GM19239 (cell line): Measurements from ENCODE around the gene ATP5PD.
"Not testable (repeated sequence)": the region's sequence is repeated elsewhere in the genome, so short reads cannot be mapped to it uniquely, and the experiment has no call there.

Experiments used
- DNase-seq: peaks from one replicate; pipeline ENCODE4 v3.0.0; 2011; ENCODE audit warnings: low spot score; ENCODE audit not compliant: insufficient read length
- FAIRE-seq: peaks from 2 replicates; lab custom pipeline; 2011; peaks lifted over from hg19 to GRCh38; lab: Jason Lieb, UNC

The ATP5PD gene

DNA sequence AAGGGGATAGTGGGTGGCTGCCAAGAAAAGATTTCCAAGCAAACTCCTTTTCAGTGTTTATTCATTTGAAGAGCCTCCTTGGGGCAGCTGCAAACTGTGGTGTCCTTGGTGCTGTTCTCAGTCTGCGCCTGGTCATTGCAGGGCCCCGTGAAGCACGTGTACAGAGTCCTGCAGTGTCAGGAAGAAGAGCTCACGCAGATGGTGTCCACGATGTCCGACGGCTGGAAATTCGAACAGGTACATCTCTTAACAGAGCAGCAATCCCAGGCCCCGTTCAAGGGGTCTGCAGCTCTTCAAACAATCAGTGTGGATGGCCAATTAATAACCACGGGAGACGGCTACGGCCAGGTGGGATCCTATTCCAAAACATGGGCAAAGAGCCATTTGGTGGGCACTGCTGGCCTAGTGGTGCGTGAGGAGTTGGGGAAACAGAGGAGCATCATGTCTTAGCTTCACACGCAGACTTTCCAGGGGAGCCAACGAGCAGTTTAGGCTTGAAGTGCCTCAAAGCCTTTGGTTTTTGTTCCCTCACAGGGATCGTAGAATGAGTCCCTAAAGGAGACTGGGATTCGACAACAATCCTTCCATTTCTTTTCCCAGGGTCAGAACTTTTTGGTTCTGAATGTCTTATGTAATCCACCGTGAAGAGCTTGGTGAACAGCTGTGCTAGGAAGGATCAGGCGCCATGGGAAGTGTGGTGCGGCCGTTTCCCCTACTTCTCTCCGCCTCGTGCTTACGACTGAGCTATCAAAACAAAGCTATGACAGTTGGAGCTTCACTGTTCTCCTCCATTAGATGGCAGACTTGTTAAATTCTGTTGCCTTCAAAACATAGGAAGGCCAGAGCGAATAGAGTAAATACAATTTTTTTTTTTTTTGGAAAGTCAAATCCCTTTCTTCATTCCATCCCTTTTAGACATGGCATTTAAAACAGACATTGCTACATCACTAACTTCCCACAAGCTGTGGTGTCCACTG, 12.9 kb upstream of the ATP5PD start:
- no peak for DNase-seq
- FAIRE-seq, result no peak

DNA sequence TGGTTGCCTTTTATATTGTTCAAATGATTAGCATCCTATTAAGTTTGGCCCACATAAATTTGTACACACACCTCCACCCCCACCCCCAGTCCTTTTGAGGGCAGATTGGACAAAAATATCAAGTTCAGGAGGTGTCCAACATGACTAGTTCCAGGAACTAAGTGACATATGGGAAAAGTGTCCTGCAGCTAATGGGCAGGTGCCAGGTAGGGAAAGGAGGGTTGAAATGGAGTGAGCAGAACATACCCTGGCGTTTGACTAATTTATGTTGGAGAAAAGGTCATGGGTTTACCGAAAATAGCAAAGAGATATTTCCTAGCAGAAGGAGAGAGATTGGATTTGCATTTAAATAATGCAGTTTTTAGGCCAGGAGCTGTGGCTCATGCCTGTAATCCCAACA, 5.2 kb upstream of the ATP5PD start:
- FAIRE-seq, result no peak
- DNase-seq, result no peak

GRCh38 chr17:75049706-75050105, 2.9 kb upstream of the ATP5PD start:
- FAIRE-seq (no peak), DNase-seq (no peak)

- FAIRE-seq, result no peak
- no peak for DNase-seq
Measured at GRCh38 chr17:75049057-75049456, 2.3 kb upstream of the ATP5PD start.

- FAIRE-seq, result no peak
- DNase-seq, result no peak
Measured at GRCh38 chr17:75048249-75048878, 1.6 kb upstream of the ATP5PD start.

DNA sequence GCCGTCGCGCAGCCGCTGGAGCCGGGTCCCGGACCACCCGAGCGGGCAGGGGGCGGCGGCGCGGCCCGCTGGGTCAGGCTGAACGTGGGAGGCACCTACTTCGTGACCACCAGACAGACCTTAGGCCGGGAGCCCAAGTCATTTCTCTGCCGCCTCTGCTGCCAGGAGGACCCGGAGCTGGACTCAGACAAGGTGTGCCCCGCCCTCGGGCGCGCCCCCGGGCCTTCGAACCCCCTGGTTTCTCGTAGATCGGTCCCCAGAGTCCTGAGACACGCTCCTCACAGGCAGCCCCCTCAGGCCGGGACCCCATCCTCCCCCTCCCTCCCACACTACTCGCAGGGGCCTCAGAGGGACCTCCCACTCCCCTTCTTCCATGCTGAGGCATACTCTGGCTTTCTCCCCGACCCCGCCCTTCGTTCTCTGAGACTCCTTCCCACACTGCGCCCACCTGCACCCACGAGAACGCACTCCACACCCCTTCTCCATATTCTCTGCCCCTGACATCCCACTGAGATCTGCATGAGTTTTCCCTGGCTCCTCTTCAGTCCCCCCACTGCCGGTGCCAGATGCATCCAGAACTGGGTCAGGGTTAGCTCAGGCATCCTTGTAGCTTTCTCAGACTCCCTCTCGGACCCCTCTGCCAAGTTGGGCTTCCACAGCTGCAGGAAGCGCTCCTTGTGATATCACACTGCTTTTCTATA, 779 bp upstream of the ATP5PD start:
- FAIRE-seq, result no peak
- no peak for DNase-seq

DNA sequence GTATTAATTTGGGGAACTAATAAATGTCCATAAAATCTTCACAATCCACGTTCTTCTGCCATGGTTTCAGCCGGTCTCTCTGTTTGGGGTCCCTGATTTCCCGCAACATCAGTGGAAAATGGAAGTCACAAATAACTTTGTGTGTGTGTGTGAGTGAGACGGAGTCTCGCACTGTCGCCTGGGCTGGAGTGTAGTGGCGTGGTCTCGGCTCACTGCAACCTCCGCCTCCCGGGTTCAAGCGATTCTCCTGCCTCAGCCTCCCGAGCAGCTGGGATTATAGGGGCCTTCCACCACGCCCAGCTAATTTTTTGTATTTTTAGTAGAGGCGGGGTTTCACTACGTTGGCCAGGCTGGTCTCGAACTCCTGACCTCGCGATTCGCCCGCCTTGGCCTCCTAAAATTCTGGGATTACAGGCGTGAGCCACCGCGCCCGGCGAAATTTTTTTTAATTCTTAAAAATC, 793 bp downstream of the ATP5PD start:
- FAIRE-seq, DNase-seq: not testable (repeated sequence)

DNA sequence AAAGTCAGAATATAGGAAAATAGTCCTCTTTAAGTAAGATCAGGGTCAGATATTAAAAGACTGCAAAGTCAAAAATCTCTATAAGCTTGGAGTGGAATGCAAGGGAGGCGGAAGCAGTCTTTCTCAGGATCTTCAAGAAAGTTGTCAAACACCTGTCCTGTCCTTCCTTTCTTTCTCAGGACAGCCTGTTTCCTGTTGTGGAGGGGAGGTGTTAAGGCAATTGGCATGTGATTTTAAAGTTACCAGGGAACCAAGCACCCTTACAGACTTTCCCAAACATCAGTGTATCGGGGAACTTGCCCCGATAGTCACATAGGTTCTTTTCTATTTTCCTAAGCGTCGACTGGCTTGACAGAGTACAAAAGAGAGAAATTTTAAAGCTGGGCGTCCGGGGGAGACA, 2.1 kb downstream of the ATP5PD start:
- FAIRE-seq, result no peak

DNA sequence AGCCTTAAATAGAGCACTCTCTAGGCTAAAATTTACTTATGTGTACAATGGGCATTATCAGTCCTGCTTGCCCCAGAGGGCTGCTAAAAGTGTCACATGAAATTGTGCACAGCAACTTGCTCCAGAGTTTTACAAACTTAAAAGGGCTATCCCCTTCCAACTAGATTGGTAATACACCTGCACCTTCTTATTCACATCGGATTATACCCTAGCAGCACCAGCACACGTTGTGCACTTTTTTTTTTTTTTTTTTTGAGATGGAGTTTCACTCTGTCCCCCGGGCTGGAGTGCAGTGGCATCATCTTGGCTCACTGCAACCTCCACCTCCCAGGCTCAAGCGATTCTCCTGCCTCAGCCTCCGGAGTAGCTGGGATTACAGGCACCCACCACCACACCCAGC, 3.0 kb downstream of the ATP5PD start:
- not testable (repeated sequence) for FAIRE-seq, DNase-seq

More for the DNA sequence above, 2.1 kb downstream of the ATP5PD start:
- DNase-seq, result no peak

- FAIRE-seq (no peak), DNase-seq (no peak)
Measured at GRCh38 chr17:75041656-75042280, 5.0 kb downstream of the ATP5PD start.

DNA sequence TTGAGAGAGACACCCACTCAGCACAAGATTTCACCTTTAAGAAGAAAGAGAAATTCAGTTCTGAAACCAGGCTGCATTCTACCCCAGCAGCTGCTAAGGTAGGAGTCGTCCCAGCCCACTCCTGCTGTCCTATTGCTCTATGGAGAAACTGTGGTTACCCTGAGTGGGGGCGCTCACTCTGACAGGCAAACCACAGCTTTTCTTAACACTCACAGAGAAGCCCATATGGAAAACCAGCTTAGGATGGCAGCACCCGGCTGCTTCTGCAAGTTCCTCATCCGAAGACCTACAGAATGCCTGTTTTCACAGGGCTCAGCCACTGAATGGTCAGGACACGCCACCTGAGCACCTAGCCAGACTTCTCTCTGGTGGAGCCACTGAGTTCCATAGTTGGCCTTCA, 7.5 kb downstream of the ATP5PD start:
- FAIRE-seq, result no peak

GRCh38 chr17:75036643-75037268, 10.0 kb downstream of the ATP5PD start:
- FAIRE-seq (no peak), DNase-seq (no peak)

More for the DNA sequence above, 7.5 kb downstream of the ATP5PD start:
- DNase-seq, result no peak

DNA sequence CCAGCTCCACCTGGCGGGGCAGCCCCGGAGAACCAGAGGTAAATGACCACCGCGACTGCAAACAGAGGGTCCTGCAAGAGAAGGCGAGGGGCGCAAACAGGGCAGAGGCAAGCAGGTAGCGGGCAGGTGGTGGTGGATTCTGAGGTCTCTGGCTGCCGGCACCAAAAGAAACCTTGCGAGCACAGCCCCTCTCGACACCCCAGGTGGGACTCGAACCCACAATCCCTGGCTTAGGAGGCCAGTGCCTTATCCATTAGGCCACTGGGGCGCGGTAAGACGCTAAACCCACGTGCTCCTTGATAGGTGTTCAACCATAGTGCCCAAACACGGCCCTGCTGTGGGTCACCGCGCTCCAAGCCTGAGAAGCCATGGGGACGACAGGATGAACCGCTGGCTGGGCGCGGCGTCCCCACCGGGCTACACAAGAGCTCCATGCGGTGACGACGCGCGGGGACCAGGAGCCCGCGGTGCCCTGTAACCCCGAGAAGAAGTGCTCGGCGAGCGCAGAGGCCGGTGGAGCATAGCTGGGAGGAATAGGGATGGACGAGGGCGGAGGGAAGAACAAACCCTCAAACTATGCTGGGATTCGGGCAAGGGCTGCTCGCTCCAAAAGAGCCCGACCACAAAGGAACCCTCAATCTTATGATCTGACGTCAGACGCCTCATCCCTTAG, 12.4 kb downstream of the ATP5PD start:
- FAIRE-seq, result peak; percentile 91
- DNase-seq, result peak; percentile 67

GRCh38 chr17:75033346-75034235, 13.2 kb downstream of the ATP5PD start:
- FAIRE-seq (peak; percentile 83), DNase-seq (peak; percentile 48)

- FAIRE-seq, result no peak
- DNase-seq, result no peak
Measured at GRCh38 chr17:75032720-75033280, 14.0 kb downstream of the ATP5PD start.

GRCh38 chr17:75031972-75032719, 14.6 kb downstream of the ATP5PD start:
- FAIRE-seq, result no peak
- no peak for DNase-seq

DNA sequence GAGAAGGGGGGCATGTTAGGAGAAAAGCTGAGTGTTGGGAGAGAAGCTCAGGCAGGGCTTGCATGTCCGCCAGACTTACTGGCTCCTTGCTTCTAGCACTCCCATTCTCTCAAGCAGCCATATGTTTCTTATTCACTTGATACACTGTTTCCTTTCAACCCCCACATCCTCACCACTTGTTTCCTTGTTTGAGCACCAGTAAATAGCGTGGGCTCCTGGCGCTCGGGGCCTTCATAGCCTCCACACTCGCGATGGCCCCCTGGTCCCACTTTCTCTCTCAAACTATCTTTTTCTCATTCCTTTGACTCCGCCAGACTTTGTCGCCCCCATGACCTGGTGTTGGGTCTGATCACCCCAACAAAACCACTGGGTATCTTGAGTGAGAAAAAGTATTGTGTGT, 16.6 kb downstream of the ATP5PD start:
- FAIRE-seq, result no peak

More for the DNA sequence above, 16.6 kb downstream of the ATP5PD start:
- DNase-seq, result no peak
